GM19025 (cell line): ENCODE results near the gene SEPTIN11.

Experiments used
- ATAC-seq: cut with Tn5 transposase; IDR thresholded peaks from one replicate; pipeline ENCODE4 v1.9.1; 2021; ENCODE audit warnings: mild to moderate bottlenecking, low read depth, moderate library complexity; ENCODE audit not compliant: unreplicated experiment

SEPTIN11 gene

DNA sequence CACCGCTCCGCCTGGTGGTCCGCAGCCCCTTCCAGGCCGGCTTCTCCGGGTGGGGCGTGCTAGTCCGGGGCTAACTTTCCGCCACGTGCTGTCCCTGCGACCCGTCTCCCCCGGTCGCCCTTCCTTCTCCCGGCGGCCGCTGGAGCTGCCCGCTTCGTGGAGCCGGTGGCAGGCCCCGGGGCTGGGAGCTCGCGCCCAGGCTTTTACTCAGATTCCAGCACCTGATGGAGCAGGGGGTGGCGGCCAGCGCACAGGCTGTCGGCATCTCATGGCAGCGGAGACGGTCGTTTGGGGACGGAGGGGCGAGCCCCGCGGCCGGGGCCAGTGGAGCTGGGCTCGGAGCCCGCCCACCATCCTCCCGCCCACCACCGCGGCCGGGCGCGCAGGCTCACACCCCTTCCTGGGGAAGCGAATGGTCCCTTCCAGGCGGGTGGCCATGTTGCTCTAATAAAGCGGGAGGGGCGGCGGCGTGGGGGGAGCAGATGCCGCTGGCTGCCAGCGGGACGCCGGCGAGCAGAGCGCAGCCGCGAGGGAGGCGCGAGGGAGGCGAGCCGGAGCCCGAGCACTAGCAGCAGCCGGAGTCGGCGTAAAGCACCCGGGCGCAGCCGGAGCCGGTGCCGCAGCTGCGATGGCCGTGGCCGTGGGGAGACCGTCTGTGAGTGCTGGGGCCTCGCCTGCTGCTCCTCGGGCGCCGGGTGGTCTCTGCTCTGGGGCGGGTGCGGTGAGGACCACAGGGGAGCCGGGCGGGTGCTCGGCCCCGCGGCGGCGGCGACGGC, at the start of gene SEPTIN11:
SEPTIN11 (plus strand) TSS at position 477 of the 776 bp plus-strand sequence; CDS start at position 629, 152 bp downstream.
- peak; percentile 68 for ATAC-seq

DNA sequence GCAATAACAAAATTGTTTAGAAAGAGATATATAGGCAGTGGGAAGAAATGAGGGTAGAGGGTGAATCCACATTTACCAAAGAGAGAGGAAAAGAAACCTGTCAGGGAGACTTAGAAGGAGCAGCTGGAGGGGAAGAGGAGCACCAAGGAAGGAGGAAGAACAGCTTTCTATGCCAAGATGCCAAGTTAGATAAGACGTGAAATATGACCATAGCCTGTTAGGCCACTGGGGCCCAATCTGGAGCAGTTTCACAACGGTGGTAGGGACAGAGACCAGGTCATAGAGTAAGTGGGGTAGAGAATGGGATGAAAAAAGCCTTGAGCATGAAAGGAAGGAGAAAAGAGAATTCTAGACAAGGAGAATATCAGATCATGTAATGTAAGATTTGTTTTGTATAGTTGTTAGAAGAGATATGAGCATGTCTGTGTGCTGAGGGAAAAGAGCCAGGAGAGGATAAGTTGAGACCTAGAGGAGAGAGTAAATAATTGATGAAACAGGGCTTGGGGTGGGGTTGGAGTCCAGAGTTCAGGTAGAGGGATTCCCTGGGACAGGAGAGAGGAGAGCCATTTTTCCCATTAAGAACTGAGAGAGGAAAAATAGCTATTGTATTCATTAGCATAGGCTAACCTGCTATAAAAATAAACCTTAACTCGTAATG, 47.2 kb upstream of the SEPTIN11 start:
- ATAC-seq: no peak

DNA sequence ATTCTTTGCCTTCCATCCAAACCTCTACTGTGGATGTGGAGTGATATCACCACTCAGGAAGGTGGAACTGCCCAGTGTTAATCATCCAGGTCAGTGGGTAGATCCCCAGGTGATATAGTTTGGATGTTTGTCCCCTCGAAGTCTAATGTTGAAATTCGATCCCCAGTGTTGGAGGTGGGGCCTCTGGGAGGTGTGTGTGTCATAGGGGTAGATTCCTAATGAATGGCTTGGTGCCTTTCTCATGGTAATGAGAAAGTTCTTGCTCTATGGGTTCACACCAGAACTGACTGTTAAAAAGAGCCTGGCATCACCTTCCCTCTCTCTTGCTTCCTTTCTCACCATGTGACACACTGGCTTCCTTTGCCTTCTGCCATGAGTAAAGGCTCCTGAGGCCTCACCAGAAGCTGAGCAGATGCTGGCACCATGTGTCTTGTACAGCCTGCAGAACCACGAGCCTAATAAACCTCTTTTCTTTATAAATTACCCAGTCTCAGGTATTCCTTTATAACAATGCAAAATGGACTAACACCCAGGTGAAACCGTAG, 44.8 kb upstream of the SEPTIN11 start:
- no peak for ATAC-seq

DNA sequence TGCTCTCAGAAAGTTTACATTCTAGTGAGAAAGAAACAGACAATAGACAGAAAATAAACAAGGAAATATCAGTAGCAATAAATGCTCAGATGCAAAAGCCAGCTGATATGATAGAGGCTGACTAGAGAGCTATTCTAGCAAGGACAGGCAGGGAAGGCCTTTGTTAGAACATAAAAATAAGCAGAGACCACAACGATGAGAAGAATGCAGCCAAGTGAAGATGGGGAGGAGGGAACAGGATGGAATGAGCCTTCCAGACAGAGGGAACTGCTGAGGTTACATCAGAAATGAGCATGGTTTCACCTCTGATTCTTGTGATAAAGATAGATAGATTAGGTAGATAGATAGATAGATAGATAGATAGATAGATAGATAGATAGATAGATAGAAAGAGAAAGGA, 44.0 kb upstream of the SEPTIN11 start:
- ATAC-seq: no peak

DNA sequence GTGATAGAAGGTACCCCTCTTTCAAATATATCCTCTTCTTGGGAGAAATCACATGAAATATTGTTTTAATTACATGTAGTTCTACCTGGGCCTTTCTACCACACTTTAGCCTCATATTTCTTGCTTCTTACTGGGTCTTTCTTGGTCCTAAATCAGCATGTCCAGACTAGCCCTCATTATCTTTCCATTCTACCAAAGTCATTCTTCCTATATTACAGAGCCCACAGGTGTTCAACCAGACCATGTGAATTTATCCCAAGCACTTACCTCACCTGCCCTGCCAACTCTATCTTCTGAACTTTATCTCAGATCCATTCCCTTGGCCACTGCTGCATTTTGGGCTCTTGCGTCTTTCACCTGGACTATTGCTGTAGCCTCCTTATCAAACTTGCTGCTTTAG, 39.8 kb upstream of the SEPTIN11 start:
- ATAC-seq: no peak

DNA sequence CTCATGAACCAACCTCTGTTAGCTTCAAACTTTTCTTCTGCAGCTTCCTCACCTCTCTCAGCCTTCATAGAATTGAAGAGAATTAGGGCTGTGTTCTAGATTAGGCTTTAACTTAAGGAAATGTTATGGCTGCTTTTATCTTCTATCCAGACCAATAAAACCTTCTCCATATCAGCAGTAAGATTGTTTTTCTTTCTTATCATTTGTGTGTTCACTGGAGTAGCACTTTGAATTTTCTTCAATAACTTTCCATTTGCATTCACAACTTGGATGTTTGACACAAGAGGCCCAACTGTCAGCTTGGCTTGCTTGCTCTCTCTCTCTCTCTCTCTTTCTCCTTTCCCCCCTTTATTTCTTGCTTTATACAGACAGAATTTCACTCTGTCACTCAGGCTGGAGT, 28.8 kb upstream of the SEPTIN11 start:
- ATAC-seq: no peak

DNA sequence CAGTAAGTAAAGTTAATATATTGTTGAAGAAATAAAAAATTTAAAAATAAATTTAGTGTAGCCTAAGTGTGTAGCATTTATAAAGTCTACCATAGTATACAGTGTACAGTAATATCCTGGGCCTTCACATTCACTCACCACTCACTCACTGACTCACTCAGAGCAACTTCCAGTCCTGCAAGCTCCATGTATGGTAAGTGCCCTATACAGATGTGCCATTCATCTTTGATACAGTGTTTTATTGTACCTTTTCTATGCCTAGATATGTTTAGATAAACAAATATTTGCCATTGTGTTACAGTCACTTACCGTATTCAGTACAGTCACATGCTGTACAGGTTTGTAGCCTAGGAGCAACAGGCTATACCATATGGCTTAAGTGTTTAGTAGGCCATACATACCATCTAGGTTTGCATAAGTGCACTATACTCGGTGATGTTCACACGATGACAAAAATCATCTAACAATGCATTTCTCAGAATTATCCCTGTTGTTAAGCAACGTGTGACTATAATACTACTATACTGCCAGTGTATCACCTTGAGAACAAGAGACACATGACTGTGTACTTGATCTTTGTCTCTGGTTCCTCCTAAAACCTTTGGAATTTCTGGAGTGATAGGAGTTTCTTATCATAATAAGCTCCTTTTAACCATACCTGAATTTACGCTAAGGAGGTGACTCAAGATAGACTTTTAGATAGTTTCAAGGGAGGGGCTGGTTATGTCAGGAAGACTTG, 25.8 kb upstream of the SEPTIN11 start:
- no peak for ATAC-seq

DNA sequence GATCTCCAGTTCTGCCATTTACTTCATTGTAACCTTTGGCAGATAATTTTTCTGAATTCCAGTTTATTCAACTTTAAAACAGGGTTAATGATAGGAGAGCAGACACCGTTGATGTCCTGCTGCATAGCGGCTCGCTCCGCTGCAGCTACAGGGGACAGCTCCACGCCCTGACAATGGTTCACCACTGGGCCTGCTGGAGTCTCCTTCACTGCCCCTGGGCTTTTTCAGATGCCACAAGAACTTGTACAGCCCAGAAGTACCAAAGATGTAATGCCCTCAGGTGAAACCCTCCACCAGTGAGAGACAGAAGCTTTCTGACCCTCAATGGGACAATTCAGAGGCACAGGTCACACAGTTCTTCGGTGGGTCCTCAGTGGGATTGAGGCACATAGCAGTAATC, 22.7 kb upstream of the SEPTIN11 start:
- ATAC-seq: no peak

DNA sequence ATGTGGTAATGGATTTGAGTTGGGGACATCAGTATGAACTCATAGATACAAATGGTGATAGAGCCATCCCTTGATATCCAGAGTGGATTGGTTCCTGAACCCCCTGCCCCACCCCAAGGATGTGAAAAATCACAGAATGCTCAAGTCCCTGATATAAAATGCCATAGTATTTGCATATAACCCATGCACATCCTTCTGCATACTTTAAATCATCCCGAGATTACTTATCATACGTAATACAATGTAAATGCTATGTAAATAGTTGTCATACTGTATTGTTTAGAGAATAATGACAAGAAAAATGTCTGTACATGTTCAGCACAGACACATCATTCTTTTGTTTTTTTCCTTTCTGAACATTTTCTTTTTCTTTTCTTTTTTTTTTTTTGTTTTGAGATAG, 18.9 kb upstream of the SEPTIN11 start:
- ATAC-seq: no peak

DNA sequence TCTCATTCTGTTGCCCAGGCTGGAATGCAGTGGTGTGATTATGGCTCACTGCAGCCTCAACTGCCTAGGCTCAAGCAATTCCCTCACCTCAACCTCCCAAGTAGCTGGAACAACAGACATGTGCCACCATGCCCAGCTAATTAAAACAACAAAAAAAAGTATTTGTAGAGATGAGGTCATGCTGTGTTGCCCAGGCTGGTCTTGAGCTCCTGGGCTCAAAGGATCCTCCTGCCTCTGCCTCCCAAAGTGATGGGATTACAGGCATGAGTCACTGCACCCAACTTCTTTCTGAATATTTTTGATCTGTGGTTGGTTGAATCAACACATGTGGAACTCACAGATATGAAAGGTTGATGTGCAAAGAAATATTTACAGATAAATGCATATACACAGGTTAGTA, 18.5 kb upstream of the SEPTIN11 start:
- no peak for ATAC-seq

DNA sequence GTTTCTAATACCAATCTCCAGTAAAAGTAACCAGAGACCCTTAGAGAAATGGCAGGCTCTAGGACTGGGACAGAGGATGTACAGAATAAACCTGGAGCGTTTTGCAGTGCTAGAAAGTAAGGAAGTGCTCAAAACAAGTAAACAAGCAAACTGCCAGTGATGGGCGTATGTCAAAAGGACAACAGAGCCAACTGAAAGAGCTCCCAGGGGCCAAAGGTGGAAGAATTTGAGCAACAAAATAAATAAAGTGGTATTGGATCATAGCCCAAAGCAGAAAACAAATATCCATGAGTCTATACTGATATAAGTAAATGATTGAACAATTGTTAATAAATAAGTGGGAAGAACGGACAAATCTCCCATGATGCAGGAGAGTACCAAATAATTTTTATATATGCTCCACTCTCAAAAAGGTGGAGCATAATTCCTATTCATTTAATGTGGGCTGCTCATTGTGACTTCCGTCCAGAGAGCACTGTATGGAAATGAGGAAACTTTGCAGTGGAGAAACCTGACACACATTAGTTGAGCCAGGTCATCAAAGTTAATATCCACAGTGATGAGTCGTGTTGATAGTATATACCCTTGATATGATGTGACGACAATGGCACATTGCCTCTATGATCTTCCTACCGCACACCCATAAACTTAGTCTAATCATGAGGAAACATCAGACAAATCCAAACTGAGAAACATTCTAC, 17.8 kb upstream of the SEPTIN11 start:
- ATAC-seq: no peak

DNA sequence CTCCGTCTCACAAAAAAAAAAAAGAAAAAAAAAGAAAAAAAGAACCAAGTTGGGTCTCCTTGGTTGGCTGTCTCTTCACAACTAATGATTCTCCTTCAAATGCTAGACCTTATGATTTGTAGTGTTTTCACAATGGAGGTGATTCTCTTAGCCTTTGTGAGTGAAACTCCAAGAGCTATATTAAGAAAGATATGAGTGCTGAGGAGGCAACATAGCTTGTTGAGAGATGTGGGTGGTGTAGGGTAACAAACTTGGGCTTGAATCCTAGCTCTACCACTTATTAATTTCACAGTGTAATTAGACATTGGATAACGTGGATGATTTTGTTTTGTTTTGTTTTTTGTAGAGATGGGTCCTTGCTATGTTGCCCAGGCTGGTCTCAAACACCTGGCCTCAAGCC, 10.4 kb upstream of the SEPTIN11 start:
- no peak for ATAC-seq

DNA sequence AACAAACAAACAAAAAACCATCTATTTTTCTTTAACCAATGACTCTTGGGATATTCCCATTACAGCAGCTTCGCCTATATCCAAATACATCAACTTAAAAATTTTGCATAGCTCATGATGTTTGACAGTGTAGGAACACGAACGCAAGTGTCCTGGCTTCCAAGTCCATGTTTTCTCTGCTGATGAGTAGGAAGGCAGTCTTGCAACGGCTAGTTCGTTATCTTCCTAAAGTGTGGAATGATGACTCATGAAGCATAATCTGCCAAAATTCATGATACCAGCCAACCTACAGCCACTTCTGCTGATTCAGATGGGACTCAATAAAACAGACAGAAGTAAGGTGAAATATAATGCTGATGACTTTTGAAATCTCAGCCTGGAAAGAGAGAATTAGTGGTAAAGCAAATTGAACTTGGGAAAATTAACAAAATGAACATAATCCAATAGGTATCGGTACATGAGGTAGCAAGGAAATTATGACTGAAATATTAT, 6.4 kb upstream of the SEPTIN11 start:
- no peak for ATAC-seq

DNA sequence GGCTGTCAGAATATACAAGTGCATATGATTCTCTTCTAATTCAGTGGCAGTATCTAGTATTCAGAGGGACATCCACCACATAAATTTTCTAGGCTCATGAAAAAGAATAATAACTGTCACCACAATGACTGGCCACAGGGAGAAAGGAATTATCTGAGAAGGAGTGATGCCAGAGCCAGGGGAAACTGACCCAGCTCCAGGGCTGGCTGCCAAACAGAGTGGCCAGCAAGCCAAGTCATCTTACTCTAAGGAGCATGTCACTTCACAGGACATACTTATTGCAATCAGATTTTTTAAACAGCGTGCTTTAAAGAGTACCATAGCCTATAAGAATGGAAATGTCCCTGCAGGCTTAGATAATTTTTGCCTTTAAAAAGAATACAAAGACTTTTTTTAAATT, 5.8 kb upstream of the SEPTIN11 start:
- ATAC-seq: no peak

DNA sequence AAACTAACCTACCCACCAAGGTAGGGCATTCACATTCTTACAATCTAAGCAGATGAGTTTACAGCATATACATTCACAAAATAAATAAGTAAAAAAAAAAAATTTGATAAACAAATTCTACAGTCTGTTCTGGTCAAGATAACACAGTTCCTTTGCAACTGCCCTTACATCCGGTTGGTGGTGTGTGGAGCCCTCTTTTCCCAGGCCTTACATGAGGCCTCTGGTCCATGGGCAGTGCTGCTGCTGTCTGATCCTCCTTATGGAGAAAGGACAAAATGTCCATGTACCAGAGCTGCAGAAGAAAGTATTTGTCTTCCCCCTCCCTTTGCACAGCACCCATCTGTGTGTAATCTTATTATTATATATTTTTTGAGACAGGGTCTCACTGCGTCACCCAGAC, 2.2 kb upstream of the SEPTIN11 start:
- no peak for ATAC-seq

DNA sequence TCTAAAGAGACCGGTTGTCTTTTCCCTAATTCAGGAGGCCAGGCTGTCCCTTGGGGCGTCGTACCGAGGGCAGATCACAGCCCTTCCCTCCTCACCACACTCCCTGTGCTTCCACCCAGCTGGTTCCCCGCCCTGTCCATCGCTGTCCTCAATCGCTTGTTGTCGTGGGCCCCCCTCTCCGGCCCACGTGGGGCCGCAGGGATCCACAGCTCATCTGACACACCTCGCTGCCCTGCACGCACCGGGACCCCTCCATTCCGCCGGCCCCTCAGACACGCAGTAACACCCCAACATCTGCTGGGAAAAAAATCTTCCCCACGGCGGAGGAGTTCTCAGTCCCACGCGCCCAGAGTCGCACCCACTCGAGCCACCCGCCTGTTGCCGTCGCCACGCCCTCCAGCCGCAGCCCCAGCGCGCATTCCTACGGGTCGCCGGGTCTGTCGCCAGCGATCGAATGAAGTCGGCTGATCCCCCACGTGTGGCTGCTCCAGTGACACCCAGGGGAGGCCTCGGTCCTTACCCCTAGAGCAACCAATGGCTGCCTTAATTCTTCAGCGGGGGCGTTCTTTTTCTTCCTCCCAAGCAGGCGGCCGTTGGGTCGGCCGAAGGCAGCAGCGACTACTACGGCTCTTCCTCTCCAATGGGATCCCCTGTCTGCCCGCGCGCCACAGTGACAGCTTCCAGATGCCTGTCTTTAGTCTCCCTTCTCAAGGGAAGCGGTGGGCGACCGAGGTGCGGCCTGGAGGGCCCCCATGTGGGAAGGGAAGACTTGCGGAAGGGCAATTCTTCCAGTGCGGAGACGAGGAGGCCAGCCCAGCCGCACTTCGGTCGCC, 893 bp upstream of the SEPTIN11 start:
- peak; percentile 29 for ATAC-seq

DNA sequence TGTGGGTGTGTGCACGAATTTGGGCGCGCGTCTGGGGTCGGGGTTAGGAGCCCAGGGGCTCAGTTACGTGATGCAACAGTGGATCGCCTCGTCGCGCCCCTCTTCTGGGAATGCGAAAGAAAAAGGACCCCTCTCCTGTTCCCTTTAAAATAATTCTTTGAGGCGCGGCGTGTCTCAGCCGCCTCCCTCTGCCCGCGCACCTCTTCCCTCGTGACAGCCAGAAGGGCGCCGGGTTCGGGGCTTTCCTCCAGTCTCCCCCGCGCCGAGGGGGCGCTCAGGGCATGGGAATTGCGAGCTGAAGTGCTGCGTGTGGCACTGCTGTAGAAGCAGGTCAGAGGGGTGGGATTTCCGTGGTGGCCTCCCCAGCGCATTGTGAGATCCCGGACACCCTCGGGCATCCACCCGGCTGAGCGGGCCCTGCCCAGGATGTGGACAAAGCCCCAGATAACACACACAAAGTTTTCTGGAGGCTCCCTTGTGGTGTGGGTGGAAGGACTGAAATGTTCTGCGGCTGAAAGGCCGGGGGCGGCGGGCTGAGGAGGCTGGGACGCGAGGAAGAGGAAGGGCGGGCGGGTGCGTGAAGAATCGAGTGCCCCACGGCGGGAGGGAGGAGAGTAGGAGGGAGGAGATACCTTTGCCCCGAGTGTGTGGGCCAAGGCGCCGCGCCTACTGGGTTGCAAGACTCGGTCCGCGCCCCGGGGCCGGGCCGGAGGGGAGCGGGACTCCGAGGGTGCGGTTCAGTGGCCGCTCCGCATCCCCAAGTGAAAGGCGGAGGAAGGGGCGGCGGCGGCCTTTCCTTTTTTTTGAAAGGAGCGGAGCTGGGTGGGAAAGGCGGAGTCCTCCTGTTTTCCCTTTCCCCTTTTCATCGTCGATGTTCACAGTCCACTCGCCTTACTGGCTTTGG, 752 bp downstream of the SEPTIN11 start:
- peak; percentile 15 for ATAC-seq

DNA sequence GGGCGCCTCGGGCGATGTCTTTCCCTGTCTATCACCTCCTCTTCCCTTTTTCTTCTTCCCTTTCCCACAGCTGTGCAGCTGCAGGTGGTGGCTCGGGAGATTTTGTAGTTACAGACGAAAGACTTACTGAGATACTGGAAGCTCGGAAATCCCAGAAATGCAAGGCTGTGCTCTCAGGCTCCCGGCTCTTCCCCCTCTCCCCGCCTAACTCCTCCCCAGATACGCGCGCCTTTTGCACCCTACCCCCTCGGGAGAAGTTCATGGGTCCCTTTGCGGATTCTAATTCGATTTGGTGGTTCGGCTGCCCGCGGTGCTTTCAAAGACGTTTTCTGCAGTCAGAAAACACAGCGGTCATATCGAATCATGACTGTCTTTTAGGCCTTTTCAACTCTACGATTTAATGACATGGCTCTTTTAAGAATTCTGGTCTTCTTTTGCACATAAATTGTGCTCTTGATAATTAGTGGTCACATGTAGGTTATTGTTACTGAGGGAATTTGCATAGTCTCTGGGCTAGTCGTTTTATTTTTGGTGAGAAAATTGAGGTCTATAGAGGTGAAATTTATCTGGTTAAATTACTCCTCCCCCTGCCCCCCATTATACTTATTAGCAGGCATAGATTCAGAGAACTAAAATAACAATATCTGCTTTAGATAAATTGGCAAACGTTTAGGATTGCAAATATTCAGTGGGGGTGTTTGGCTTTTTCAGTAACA, 1.6 kb downstream of the SEPTIN11 start:
- ATAC-seq: no peak
